Measurements from ENCODE around the gene IL20RB. TPM values are rescaled to one million over a fixed set of nuclear protein-coding genes. Genes with fewer than 3 reads are reported as not detected.

The IL20RB gene
- total RNA-seq, 1 experiment from 2014 or later: 7.2 TPM

DNA sequence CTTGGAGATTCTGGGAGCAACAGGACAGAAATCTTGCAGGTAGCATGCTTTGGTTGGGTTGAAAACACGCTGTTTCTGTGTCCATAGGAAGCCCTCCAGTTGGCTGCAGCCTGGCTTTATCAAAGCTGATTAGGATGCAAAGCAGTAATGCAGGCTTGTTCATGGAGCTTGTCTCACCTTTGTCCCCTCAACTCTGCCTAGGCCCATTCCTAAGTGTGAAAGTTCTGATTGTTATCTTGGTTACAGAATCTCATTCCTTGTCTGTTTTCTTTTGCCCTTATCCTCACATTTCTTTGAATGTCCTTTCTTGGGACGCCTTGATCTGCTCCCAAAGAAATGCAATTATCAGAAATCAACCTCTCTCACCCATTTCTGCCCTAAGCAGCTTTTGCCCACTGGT, 83.5 kb downstream of the IL20RB start:
- Histone ChIP-seq H3K4me3 (no peak overlapping the region), H3K4me1 (replicated peaks; ENCODE audit: insufficient read depth) (no peaks in the 10 kb centered on the region), H3K27me3 (ENCODE audit: insufficient read depth, low read depth) (no peaks in the 10 kb centered on the region), H3K36me3 (ENCODE audit: low read depth) (no peaks in the 10 kb centered on the region), H3K9me3 (ENCODE audit: insufficient read depth, low read depth) (no peaks in the 10 kb centered on the region), H3K27ac (no peak overlapping the region), H2AFZ (no peak overlapping the region), H3K9me2 (ENCODE audit: insufficient read depth) (no peaks in the 10 kb centered on the region), H3F3A (ENCODE audit: insufficient read depth, low read depth) (no peaks in the 10 kb centered on the region), H3K79me2 (ENCODE audit: low read depth) (no peaks in the 10 kb centered on the region), H3K4me2 (no peak overlapping the region), H4K20me1 (ENCODE audit: insufficient read depth) (no peaks in the 10 kb centered on the region)
- no peak for TF ChIP-seq EZH2 (IDR thresholded peaks at IDR 0.05; ENCODE audit: low read depth)
- TF ChIP-seq, protein P1, sequence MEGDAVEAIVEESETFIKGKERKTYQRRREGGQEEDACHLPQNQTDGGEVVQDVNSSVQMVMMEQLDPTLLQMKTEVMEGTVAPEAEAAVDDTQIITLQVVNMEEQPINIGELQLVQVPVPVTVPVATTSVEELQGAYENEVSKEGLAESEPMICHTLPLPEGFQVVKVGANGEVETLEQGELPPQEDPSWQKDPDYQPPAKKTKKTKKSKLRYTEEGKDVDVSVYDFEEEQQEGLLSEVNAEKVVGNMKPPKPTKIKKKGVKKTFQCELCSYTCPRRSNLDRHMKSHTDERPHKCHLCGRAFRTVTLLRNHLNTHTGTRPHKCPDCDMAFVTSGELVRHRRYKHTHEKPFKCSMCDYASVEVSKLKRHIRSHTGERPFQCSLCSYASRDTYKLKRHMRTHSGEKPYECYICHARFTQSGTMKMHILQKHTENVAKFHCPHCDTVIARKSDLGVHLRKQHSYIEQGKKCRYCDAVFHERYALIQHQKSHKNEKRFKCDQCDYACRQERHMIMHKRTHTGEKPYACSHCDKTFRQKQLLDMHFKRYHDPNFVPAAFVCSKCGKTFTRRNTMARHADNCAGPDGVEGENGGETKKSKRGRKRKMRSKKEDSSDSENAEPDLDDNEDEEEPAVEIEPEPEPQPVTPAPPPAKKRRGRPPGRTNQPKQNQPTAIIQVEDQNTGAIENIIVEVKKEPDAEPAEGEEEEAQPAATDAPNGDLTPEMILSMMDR (conservative IDR thresholded peaks at IDR 0.05): no peak
- intact Hi-C loops (cut with micrococcal nuclease; ENCODE audit: unreplicated experiment): no loop called here
- DNase-seq: no peak
- ChIA-PET CTCF (no interaction called here), POLR2A (ENCODE audit: unreplicated experiment) (interaction anchor here (0.9 kb wide), 1 partner anchor 377 kb away, joined by 8 read pairs; no protein-coding TSS in a partner anchor)
- no TSS peak for BruUV-seq (replicated peaks)

GRCh38 chr3:137041686-137042085, 83.9 kb downstream of the IL20RB start:
- Histone ChIP-seq H2AFZ (no peak overlapping the region), H3K36me3 (ENCODE audit: low read depth) (no peaks in the 10 kb centered on the region), H3K9me3 (ENCODE audit: insufficient read depth, low read depth) (no peaks in the 10 kb centered on the region), H3K79me2 (ENCODE audit: low read depth) (no peaks in the 10 kb centered on the region), H3K4me1 (replicated peaks; ENCODE audit: insufficient read depth) (no peaks in the 10 kb centered on the region), H3K27ac (no peak overlapping the region), H3K9me2 (ENCODE audit: insufficient read depth) (no peaks in the 10 kb centered on the region), H4K20me1 (ENCODE audit: insufficient read depth) (no peaks in the 10 kb centered on the region), H3K4me2 (no peak overlapping the region), H3K27me3 (ENCODE audit: insufficient read depth, low read depth) (no peaks in the 10 kb centered on the region), H3K4me3 (no peak overlapping the region), H3F3A (ENCODE audit: insufficient read depth, low read depth) (no peaks in the 10 kb centered on the region)
- intact Hi-C loops (cut with micrococcal nuclease; ENCODE audit: unreplicated experiment): no loop called here
- CTCF ChIA-PET: no interaction called here
- TF ChIP-seq, protein P1 (conservative IDR thresholded peaks at IDR 0.05): no peak
- DNase-seq: no peak
- POLR2A ChIA-PET (ENCODE audit: unreplicated experiment): interaction anchor here (0.9 kb wide), 1 partner anchor 378 kb away, joined by 8 read pairs; no protein-coding TSS in a partner anchor
- no TSS peak for BruUV-seq (replicated peaks)

- Histone ChIP-seq H3K79me2 (ENCODE audit: low read depth) (no peaks in the 10 kb centered on the region), H3K9me2 (ENCODE audit: insufficient read depth) (no peaks in the 10 kb centered on the region), H3F3A (ENCODE audit: insufficient read depth, low read depth) (no peaks in the 10 kb centered on the region), H3K9me3 (ENCODE audit: insufficient read depth, low read depth) (no peaks in the 10 kb centered on the region), H3K4me2 (no peak overlapping the region), H3K4me1 (replicated peaks; ENCODE audit: insufficient read depth) (no peaks in the 10 kb centered on the region), H3K27ac (no peak overlapping the region), H3K27me3 (ENCODE audit: insufficient read depth, low read depth) (no peaks in the 10 kb centered on the region), H3K36me3 (ENCODE audit: low read depth) (no peaks in the 10 kb centered on the region), H3K4me3 (no peak overlapping the region), H2AFZ (no peak overlapping the region), H4K20me1 (ENCODE audit: insufficient read depth) (no peaks in the 10 kb centered on the region)
- CTCF ChIA-PET: no interaction called here
- DNase-seq: no peak
- no TSS peak for BruUV-seq (replicated peaks)
- POLR2A ChIA-PET (ENCODE audit: unreplicated experiment): no interaction called here
- TF ChIP-seq, protein P1 (conservative IDR thresholded peaks at IDR 0.05): no peak
- TF ChIP-seq EZH2 (IDR thresholded peaks at IDR 0.05; ENCODE audit: low read depth): no peak
- intact Hi-C loops (cut with micrococcal nuclease; ENCODE audit: unreplicated experiment): no loop called here
These were observed 89.0 kb downstream of the IL20RB start for GRCh38 chr3:137046747-137047146.
